Stimulated activated memory B cell treated with anti-CD40 and anti-IgM and Interleukin-4, amounts not matched to agents 10 μg/mL and 1 μg/mL and 100 μg/mL, for 72 hours (primary cell): ENCODE results near the gene ARL15.

Source experiments
- ATAC-seq: fragments of 150-1000 bp; cut with Tn5 transposase; 2 replicates; pipeline ENCODE4 v1.10.0; 2021
- H3K27ac Mint-ChIP-seq: one replicate; pipeline ENCODE4 v1.8.0; 2022; ENCODE audit warnings: mild to moderate bottlenecking, mixed read lengths
- H3K27me3 Mint-ChIP-seq: one replicate; pipeline ENCODE4 v1.8.0; 2022; ENCODE audit warnings: mixed read lengths
- H3K36me3 Mint-ChIP-seq: one replicate; pipeline ENCODE4 v1.8.0; 2022; ENCODE audit warnings: mixed read lengths
- H3K4me1 Mint-ChIP-seq: one replicate; pipeline ENCODE4 v1.8.0; 2022; ENCODE audit warnings: mixed read lengths
- H3K4me3 Mint-ChIP-seq: one replicate; pipeline ENCODE4 v1.8.0; 2022; ENCODE audit warnings: mild to moderate bottlenecking, moderate library complexity, mixed read lengths
- H3K9me3 Mint-ChIP-seq: one replicate; pipeline ENCODE4 v1.8.0; 2022; ENCODE audit warnings: mixed read lengths

ARL15 gene

DNA sequence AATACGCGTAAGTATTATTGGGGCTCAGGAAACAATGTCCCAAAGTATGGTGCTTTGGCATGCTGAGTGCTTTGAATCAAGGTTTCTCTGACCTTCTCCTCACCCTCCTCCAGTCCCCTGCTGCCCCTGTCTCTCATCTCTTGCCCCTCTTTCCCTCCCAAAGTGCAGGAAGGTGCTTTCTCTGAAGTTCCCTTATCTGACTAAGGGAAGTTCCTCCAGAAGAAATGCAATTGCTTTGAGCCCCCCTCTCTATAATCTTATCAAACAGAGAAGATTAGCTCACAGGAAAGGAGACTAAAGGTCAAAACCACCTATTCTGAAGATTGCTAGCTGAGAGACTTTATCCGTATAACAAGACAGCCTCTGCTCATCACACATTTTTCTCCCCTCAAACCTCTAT, 288.1 kb downstream of the ARL15 start:
- no peak overlapping the region for H3K4me3 Mint-ChIP-seq

DNA sequence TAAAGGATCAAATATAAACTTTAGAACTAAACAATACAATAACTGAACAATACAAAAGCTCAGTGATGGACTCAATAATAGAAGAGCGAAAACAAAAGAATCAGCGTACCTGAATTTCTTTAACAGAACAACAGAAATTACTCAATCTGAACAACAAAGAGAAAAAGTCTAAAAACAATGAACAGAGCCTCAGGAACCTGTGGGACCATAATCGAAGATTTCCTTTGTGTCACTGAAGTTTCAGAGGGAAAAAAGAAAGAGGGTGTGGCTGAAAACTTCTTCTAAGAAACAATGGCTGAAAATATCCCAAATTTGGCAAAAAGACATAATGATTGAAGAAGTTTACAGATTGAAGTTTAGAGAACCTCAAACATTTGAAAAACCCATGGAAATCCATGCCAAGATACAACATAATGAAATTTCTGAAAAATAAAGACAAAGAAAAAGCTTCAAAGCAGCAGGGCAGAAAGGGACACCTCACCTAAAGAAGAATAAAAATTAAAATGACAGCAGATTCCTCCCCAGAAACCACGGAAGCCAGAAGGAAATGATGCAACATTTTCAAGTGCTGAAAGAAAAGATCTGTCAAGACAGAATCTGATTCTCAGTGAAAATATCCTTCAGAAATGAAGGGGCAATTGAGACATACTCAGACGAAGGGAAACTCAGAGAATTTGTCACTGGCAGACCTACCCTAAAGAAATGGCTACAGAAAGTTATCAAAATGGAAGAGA, 288.8 kb downstream of the ARL15 start:
- no peaks in the 10 kb centered on the region for H3K27me3 Mint-ChIP-seq
- ATAC-seq = no peak
- H3K36me3 Mint-ChIP-seq = peaks cover 23% of the 10 kb centered on the region
- no peaks in the 10 kb centered on the region for H3K4me1 Mint-ChIP-seq
- no peaks in the 10 kb centered on the region for H3K9me3 Mint-ChIP-seq
- H3K27ac Mint-ChIP-seq = no peak overlapping the region
- no peak overlapping the region for H3K4me3 Mint-ChIP-seq

More for the DNA sequence above, 288.1 kb downstream of the ARL15 start:
- Mint-ChIP-seq H3K9me3 (no peaks in the 10 kb centered on the region), H3K27me3 (no peaks in the 10 kb centered on the region), H3K4me1 (no peaks in the 10 kb centered on the region), H3K27ac (no peak overlapping the region), H3K36me3 (peaks cover 17% of the 10 kb centered on the region)
- no peak for ATAC-seq

DNA sequence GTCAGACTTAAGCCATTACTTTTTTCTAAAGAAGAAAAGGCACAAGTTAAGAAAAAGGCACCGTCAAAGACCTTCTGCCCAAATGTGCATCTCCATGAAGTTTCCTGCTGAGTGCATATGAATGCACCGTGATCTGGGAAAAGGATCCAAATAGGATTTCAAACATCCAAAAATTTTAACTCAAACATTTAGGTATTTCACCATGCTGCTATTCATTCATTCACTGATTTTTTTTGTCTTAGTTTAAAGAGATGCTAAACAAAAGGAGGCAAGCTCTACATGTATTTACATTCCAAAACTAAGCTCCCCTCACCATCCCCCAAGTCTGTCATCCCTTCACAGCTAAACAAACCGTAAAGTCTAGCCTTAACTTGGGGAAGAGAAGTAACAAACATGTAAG, 291.9 kb downstream of the ARL15 start:
- no peaks in the 10 kb centered on the region for H3K4me1 Mint-ChIP-seq
- ATAC-seq = no peak
- H3K4me3 Mint-ChIP-seq = no peak overlapping the region
- no peak overlapping the region for H3K27ac Mint-ChIP-seq
- no peaks in the 10 kb centered on the region for H3K27me3 Mint-ChIP-seq
- peaks cover 7% of the 10 kb centered on the region for H3K9me3 Mint-ChIP-seq
- peaks cover 53% of the 10 kb centered on the region for H3K36me3 Mint-ChIP-seq

DNA sequence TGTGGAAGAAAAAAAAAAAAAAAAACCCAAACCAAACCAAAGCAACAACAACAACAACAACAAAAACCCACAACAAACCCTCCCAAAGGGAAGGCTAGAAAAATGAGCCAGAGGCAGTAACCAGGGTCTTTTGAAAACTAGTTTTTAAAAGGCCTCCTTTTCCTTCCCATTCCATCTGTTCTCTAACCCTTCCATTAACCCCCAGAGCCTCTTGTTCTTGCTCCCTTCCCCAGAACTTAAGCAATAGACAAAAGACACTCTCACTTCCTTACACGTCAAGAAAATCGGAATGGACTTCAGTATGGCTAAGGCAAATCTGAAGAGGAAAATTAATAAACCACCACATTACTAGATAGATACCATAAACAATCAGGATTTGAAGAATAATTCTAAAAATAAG, 292.8 kb downstream of the ARL15 start:
- H3K27ac Mint-ChIP-seq = no peak overlapping the region
- no peak overlapping the region for H3K4me3 Mint-ChIP-seq
- no peaks in the 10 kb centered on the region for H3K4me1 Mint-ChIP-seq
- H3K9me3 Mint-ChIP-seq = peaks cover 7% of the 10 kb centered on the region
- ATAC-seq = no peak
- peaks cover 54% of the 10 kb centered on the region for H3K36me3 Mint-ChIP-seq
- no peaks in the 10 kb centered on the region for H3K27me3 Mint-ChIP-seq

DNA sequence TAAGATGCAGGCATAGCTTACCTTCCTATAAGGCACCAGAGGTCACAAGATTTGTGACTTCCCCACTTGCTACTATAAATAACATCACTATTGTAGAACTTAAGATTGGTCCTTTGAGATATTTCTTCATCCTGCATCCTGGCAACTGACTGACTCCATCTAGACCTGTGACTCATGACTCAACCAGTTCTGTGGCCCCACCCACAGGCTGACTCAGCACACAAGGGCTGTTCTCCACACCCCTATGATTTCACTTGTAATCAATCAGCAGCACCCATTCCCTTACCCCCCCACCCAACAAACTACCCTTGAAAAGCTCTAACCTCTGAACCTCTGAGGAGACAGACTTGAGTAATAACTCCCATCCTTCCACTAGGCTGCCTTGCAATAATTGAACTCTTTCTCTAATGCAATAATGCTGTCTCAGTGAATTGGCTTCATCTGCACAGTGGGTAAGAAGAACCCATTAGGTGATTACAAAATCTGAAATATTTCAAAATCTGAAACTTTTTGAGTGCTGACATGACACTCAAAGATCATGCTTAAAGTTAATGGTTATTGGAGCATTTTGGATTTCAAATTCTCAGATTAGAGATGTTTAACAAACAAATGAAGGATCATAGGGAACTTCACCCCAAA, 296.7 kb downstream of the ARL15 start:
- no peaks in the 10 kb centered on the region for H3K4me1 Mint-ChIP-seq
- H3K27ac Mint-ChIP-seq = no peak overlapping the region
- H3K4me3 Mint-ChIP-seq = no peak overlapping the region
- no peak for ATAC-seq
- peaks cover 45% of the 10 kb centered on the region for H3K36me3 Mint-ChIP-seq
- H3K27me3 Mint-ChIP-seq = no peaks in the 10 kb centered on the region
- H3K9me3 Mint-ChIP-seq = peaks cover 7% of the 10 kb centered on the region

GRCh38 chr5:54009828-54010227, 300.5 kb downstream of the ARL15 start:
- Mint-ChIP-seq H3K4me1 (no peaks in the 10 kb centered on the region), H3K27me3 (no peaks in the 10 kb centered on the region), H3K36me3 (peaks cover 15% of the 10 kb centered on the region), H3K4me3 (no peak overlapping the region), H3K9me3 (peaks cover 7% of the 10 kb centered on the region), H3K27ac (no peak overlapping the region)
- no peak for ATAC-seq

DNA sequence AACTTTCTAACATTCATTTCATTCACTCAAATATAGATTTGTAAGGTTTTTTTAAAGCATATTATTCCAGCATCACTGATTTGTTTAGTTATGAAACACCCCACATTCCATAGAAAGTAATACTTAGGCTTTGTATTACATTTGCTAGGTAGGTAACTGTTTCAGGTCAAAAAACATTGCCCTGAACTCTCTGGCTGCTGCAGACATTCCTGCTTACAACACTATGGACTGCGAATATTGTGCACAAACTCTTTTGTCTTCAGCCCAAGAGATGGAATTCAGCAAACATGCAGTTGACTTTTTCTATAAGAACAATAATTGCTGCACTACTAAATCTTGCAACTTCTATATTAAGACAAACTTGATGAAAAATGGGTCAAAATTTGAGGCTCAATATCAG, 301.0 kb downstream of the ARL15 start:
- H3K4me3 Mint-ChIP-seq = no peak overlapping the region
- no peak overlapping the region for H3K27ac Mint-ChIP-seq
- H3K27me3 Mint-ChIP-seq = no peaks in the 10 kb centered on the region
- no peaks in the 10 kb centered on the region for H3K4me1 Mint-ChIP-seq
- H3K9me3 Mint-ChIP-seq = peaks cover 4% of the 10 kb centered on the region
- H3K36me3 Mint-ChIP-seq = peaks cover 11% of the 10 kb centered on the region
- no peak for ATAC-seq

DNA sequence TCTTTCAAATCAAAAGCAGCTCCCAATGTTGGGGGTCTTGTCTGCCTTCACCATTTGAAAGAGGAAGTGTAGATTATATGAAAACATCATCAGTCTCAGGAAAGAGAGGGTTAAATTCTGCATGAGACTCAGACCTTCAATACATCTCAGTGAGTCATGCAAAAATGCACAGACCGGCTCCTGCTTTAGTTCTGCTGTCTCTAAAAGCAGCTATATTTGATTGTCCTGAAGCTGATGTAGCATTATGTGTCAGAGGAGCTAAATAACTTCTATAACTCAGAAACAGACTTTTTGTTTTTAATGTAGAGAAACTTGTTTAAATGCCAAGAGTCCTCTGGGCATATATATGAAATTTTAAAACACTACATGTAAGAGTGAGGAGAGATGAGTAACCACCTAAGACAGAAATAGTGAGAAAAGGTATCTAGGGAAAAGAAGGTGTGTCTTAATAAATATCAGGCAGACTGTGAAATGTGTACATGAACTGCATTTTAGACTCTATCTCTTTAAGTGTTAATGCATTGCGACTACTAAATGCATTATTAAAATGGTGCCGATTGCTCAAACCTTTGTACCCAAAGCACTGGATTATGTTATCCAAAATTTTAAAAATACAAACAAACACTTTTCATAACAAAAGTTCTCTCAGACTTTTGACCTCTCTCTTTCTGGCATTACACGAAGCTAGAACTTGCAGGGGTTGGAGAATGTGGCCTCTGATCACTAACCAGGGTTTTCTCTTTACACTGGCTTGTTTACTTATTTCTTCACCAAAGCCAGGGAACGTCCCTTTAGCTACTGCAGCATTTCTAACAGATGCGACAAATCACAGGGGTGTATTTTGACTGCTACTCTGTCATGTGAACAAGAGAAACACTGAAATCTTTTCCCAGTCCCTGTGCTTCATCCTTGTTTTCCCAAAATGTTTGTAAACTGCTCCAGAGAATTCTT, 302.3 kb downstream of the ARL15 start:
- no peak overlapping the region for H3K27ac Mint-ChIP-seq
- no peak for ATAC-seq

GRCh38 chr5:54004697-54005096, 305.7 kb downstream of the ARL15 start:
- no peak overlapping the region for H3K4me3 Mint-ChIP-seq
- H3K36me3 Mint-ChIP-seq = peaks cover 6% of the 10 kb centered on the region
- H3K27ac Mint-ChIP-seq = no peak overlapping the region
- H3K4me1 Mint-ChIP-seq = peaks cover 6% of the 10 kb centered on the region
- H3K9me3 Mint-ChIP-seq = peaks cover 4% of the 10 kb centered on the region
- no peaks in the 10 kb centered on the region for H3K27me3 Mint-ChIP-seq
- ATAC-seq = no peak

More for the DNA sequence above, 302.3 kb downstream of the ARL15 start:
- no peaks in the 10 kb centered on the region for H3K9me3 Mint-ChIP-seq
- no peaks in the 10 kb centered on the region for H3K36me3 Mint-ChIP-seq
- no peaks in the 10 kb centered on the region for H3K4me1 Mint-ChIP-seq
- no peak overlapping the region for H3K4me3 Mint-ChIP-seq
- no peaks in the 10 kb centered on the region for H3K27me3 Mint-ChIP-seq

- no peak for ATAC-seq
- Mint-ChIP-seq H3K4me1 (peaks cover 6% of the 10 kb centered on the region), H3K9me3 (peaks cover 4% of the 10 kb centered on the region), H3K4me3 (no peak overlapping the region), H3K27me3 (no peaks in the 10 kb centered on the region), H3K36me3 (peaks cover 13% of the 10 kb centered on the region), H3K27ac (no peak overlapping the region)
Measured at GRCh38 chr5:54002779-54003178, 307.6 kb downstream of the ARL15 start.

DNA sequence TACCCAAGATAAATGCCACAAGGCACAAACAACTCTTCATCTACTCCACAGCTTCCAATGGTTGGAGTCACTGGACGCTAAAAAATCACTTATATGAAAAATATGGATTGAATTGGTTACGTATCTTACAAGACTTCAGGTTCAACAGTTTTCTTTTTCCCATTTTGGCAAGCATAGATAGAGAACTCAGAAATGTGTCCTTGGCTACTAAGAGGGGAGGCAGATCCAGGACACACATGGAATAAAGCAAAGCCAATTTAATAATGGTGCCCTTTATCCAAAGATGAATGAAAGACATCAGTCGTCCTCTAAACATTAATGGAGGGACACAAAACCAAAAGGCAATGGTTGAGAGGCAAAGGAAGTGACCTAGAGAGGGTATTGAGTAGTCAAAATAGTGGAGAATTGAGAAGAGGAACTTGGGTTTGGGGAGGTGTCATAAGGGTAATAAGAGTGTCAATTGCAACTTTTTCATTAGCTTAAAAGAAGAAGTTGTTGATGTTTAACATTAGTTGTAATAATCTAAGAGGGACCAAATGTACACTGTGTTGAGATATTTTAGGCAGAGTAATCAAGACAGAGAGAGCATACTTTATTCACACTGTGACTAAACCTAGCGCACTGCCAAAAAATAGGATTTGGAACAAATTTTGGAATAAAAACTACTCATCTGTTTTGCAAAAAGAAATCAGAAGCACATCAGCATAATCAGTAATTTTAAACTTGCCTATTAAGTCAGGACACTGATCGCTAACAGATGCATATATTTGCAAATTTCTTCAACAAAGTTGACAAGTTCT, 308.2 kb downstream of the ARL15 start:
- peaks cover 4% of the 10 kb centered on the region for H3K9me3 Mint-ChIP-seq
- no peak for ATAC-seq
- H3K27me3 Mint-ChIP-seq = no peaks in the 10 kb centered on the region
- peaks cover 6% of the 10 kb centered on the region for H3K4me1 Mint-ChIP-seq
- H3K4me3 Mint-ChIP-seq = no peak overlapping the region
- no peak overlapping the region for H3K27ac Mint-ChIP-seq
- H3K36me3 Mint-ChIP-seq = peaks cover 13% of the 10 kb centered on the region

DNA sequence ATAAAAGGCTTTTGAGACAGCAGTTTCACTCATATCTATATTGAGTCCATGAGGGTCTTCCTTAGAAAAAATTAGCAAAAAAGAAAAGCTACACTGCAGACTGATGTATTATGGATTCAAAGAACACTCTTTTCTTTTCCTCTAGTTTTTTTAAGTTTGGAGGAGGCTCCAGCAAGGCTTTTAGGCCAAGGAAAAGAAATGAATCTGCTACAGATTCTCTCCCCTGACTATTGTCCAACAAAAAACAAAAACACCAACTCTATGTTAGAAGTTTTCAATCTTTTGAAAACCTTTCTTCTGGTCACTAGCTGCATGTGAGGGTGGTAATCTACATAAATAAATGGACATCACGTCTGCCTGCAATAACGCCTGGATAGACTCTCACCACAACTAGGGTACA, 310.4 kb downstream of the ARL15 start:
- Mint-ChIP-seq H3K27me3 (no peaks in the 10 kb centered on the region), H3K4me3 (no peak overlapping the region), H3K9me3 (peaks cover 4% of the 10 kb centered on the region), H3K36me3 (peaks cover 20% of the 10 kb centered on the region), H3K4me1 (peaks cover 6% of the 10 kb centered on the region), H3K27ac (no peak overlapping the region)
- no peak for ATAC-seq

GRCh38 chr5:53997736-53998627, 312.4 kb downstream of the ARL15 start:
- no peak overlapping the region for H3K27ac Mint-ChIP-seq
- H3K4me3 Mint-ChIP-seq = no peak overlapping the region
- H3K27me3 Mint-ChIP-seq = no peaks in the 10 kb centered on the region
- H3K9me3 Mint-ChIP-seq = peaks cover 4% of the 10 kb centered on the region
- no peak for ATAC-seq
- peaks cover 6% of the 10 kb centered on the region for H3K4me1 Mint-ChIP-seq
- H3K36me3 Mint-ChIP-seq = peaks cover 25% of the 10 kb centered on the region

- ATAC-seq = no peak
- peaks cover 19% of the 10 kb centered on the region for H3K36me3 Mint-ChIP-seq
- H3K9me3 Mint-ChIP-seq = no peaks in the 10 kb centered on the region
- H3K4me1 Mint-ChIP-seq = no peaks in the 10 kb centered on the region
- H3K27ac Mint-ChIP-seq = no peak overlapping the region
- H3K27me3 Mint-ChIP-seq = no peaks in the 10 kb centered on the region
- no peak overlapping the region for H3K4me3 Mint-ChIP-seq
Measured at GRCh38 chr5:53996008-53996407, 314.4 kb downstream of the ARL15 start.
